Measurements from ENCODE around the gene PCGF2.
A peak's percentile ranks its signal among the peaks of the same experiment; 100 is the strongest.

The PCGF2 gene

DNA sequence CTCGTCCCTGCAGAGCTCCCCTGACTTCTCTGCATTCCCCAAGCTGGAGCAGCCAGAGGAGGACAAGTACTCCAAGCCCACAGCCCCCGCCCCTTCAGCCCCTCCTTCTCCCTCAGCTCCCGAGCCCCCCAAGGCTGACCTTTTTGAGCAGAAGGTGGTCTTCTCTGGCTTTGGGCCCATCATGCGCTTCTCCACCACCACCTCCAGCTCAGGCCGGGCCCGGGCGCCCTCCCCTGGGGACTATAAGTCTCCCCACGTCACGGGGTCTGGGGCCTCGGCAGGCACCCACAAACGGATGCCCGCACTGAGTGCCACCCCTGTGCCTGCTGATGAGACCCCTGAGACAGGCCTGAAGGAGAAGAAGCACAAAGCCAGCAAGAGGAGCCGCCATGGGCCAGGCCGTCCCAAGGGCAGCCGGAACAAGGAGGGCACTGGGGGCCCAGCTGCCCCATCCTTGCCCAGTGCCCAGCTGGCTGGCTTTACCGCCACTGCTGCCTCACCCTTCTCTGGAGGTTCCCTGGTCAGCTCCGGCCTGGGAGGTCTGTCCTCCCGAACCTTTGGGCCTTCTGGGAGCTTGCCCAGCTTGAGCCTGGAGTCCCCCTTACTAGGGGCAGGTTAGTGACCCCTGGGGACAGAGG lies 31.6 kb downstream of the PCGF2 start:
- DNase-seq, result no peak

- DNase-seq, result no peak
Measured at GRCh38 chr17:38715216-38715943, 32.8 kb downstream of the PCGF2 start.

- no peak for DNase-seq
Measured at GRCh38 chr17:38713456-38714075, 34.6 kb downstream of the PCGF2 start.

DNA sequence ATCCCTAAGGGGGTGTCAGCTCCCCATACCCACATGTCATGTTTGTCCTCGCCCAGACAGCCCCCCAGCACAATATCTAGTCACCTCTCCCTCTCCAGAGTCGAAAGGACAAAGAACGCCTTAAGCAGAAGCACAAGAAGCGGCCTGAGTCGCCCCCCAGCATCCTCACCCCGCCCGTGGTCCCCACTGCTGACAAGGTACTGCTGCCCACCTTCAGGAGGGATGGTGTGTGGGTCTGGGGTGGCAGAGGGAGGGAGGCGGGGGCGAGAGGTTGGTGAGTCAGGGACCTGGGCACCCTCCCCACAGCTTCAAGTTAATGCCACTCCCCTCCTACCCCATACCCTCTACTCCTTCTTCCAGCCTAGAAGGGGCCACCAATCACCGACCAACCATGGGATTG lies 35.5 kb downstream of the PCGF2 start:
- no peak for DNase-seq

- no peak for DNase-seq
Measured at GRCh38 chr17:38711792-38712571, 36.2 kb downstream of the PCGF2 start.

- DNase-seq, result no peak
Measured at GRCh38 chr17:38710985-38711384, 37.2 kb downstream of the PCGF2 start.

DNA sequence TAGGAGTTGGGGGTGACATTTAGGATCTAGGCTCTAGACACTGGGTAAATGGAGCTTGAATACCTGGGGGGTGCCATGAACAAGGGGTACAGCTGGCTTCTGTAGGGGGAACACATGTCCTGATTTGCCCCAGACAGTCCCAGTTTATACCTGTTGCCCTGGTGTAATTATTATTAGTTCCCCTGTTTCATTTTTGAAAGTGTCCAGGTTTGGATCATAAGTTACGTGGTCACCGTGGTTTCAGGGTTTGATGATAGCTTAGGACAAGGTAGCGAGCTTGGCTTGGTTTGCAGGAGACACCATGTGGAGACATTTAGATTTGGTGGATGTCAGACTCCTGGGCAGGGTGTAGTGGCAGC lies 37.6 kb downstream of the PCGF2 start:
- DNase-seq, result no peak

- DNase-seq, result no peak
Measured at GRCh38 chr17:38709864-38710603, 38.1 kb downstream of the PCGF2 start.

- DNase-seq, result no peak
Measured at GRCh38 chr17:38709104-38709820, 38.9 kb downstream of the PCGF2 start.

GRCh38 chr17:38707678-38708351 lies 40.3 kb downstream of the PCGF2 start:
- DNase-seq, result no peak

DNA sequence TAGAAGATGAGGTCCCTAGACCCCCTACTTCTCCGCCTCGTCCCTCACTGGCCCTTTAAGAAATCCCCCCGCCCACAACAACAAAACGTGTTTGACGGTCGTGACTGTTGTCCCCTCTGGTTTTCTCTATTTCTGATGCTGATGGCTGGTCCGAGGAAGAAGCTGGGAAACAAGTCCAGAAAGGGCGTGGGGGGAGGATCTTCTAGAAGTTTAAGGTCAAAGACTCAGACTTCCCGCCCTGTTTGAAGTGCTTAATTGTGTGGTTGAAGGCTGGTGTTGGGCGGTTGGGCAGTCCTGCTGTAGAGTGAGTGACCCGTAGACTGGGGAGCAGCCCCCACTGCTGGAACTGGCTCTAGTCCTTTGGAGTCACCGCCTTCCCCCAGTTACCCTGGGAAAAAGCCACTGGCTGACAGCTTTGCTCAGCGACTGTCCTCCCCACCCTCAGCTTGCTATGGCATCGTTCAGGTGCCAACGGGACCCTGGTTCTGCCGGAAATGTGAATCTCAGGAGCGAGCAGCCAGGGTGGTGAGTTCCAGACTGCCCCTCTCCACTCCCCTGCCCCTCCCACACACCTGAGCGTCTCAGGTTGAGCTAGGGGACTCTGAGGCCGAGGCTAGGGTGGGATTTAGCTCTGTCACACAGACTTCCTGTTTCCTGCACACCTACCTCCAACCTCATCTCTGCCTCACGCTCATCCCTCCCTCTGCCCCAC lies 41.5 kb downstream of the PCGF2 start:
- no peak for DNase-seq

GRCh38 chr17:38705803-38706504 lies 42.2 kb downstream of the PCGF2 start:
- no peak for DNase-seq

DNA sequence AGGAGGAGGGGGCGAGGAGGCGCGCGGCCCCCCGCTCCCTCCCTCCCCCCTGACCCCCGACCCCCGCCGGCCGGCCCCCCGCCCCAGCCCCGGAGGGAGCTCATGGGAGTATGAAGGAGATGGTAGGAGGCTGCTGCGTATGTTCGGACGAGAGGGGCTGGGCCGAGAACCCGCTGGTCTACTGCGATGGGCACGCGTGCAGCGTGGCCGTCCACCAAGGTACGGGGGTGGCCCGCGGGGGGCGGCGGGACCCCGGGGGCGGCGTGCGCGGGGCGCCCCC lies 42.7 kb downstream of the PCGF2 start:
- DNase-seq, result no peak

- peak; percentile 32 for DNase-seq
Measured at GRCh38 chr17:38704606-38705522, 43.3 kb downstream of the PCGF2 start, which contains the start of gene MLLT6. MLLT6 (plus strand) TSS chr17:38705273; CDS start chr17:38705633, 360 bp downstream.

GRCh38 chr17:38703742-38704605 lies 44.2 kb downstream of the PCGF2 start:
- no peak for DNase-seq

- no peak for DNase-seq
Measured at GRCh38 chr17:38702916-38703741, 45.0 kb downstream of the PCGF2 start.
